ENCODE data around the gene SERPINB13. TPM values are rescaled to one million over a fixed set of nuclear protein-coding genes. Genes with fewer than 3 reads are reported as not detected.

The SERPINB13 gene
- polyA plus RNA-seq, 1 donor (not counting 4 experiments of a cell fraction or from before 2014, with no cell fraction given), result 44.6 TPM

DNA sequence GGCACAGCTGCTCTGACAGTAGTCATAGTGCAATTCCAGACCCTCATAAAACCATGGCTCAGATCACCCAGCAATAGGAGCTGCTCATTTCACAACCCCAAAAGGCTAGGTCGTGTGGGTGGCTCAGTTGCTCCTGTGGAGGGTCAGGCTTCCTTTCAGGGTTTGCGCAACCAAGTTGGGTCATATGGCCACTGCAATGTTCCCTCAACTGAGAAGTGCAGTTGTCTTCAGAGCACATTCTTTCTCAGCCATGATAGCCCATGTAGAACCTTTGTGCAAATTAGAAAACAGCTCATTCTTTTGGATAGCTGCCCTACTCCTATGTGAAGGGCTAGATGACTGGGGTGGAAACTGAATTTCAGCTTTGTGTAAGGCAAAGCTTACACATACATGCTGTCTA, 3.2 kb downstream of the SERPINB13 start:
- H3K9ac ChIP-seq (ENCODE audit: control insufficient read depth, extremely low read depth, insufficient read depth, low read length), result no peak overlapping the region
- dilution Hi-C loops (cut with MboI; ENCODE audit: extremely low pct_ligation_motif_present, low sequenced_read_pairs), result no loop called here
- TF ChIP-seq, protein P1, sequence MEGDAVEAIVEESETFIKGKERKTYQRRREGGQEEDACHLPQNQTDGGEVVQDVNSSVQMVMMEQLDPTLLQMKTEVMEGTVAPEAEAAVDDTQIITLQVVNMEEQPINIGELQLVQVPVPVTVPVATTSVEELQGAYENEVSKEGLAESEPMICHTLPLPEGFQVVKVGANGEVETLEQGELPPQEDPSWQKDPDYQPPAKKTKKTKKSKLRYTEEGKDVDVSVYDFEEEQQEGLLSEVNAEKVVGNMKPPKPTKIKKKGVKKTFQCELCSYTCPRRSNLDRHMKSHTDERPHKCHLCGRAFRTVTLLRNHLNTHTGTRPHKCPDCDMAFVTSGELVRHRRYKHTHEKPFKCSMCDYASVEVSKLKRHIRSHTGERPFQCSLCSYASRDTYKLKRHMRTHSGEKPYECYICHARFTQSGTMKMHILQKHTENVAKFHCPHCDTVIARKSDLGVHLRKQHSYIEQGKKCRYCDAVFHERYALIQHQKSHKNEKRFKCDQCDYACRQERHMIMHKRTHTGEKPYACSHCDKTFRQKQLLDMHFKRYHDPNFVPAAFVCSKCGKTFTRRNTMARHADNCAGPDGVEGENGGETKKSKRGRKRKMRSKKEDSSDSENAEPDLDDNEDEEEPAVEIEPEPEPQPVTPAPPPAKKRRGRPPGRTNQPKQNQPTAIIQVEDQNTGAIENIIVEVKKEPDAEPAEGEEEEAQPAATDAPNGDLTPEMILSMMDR (optimal IDR thresholded peaks at IDR 0.05 in 1 of 3, IDR thresholded peaks at IDR 0.05 in 1 of 3, conservative IDR thresholded peaks at IDR 0.05 in 1 of 3; ENCODE audit: extremely low read depth in 1 of 3, insufficient read depth in 2 of 3, low read length in 3 of 3), result no peak
- TF ChIP-seq EZH2 (IDR thresholded peaks at IDR 0.05; ENCODE audit: low read length), result no peak
- H3K9me1 ChIP-seq (ENCODE audit: control insufficient read depth, extremely low read depth, insufficient read depth, low read length), result no peaks in the 10 kb centered on the region
- H3K79me2 ChIP-seq (ENCODE audit: control insufficient read depth, insufficient read depth, low read length), result no peaks in the 10 kb centered on the region
- DNase-seq (ENCODE audit: low read depth, low spot score), result no peak
- no peak overlapping the region for H3K4me2 ChIP-seq (ENCODE audit: control insufficient read depth, extremely low read depth, insufficient read depth, low read depth, low read length)
- H3K9me3 ChIP-seq (ENCODE audit: control insufficient read depth, low read depth, low read length), result no peaks in the 10 kb centered on the region
- no peak overlapping the region for H2AFZ ChIP-seq (ENCODE audit: control insufficient read depth, low read length)
- H3K27ac ChIP-seq (ENCODE audit: control insufficient read depth, insufficient read depth, low read length), result no peak overlapping the region
- peaks cover 0 to 14% of the 10 kb centered on the region in 2 experiments for H3K36me3 ChIP-seq (ENCODE audit: control insufficient read depth in 2 of 2, extremely low read depth in 1 of 2, insufficient read depth in 2 of 2, low read length in 2 of 2)
- H3K4me3 ChIP-seq (ENCODE audit: control insufficient read depth in 2 of 3, extremely low read depth in 1 of 3, insufficient read depth in 2 of 3, low read depth in 1 of 3, low read length in 3 of 3), result no peak overlapping the region
- peaks cover 33% of the 10 kb centered on the region for H3K4me1 ChIP-seq (ENCODE audit: control insufficient read depth, extremely low read depth, insufficient read depth, low read length)
- no peak for FAIRE-seq
- H3K27me3 ChIP-seq (ENCODE audit: control insufficient read depth, extremely low read depth, insufficient read depth, low read length), result no peaks in the 10 kb centered on the region
- H4K20me1 ChIP-seq (ENCODE audit: control insufficient read depth, extremely low read depth, insufficient read depth, low read length), result no peaks in the 10 kb centered on the region

DNA sequence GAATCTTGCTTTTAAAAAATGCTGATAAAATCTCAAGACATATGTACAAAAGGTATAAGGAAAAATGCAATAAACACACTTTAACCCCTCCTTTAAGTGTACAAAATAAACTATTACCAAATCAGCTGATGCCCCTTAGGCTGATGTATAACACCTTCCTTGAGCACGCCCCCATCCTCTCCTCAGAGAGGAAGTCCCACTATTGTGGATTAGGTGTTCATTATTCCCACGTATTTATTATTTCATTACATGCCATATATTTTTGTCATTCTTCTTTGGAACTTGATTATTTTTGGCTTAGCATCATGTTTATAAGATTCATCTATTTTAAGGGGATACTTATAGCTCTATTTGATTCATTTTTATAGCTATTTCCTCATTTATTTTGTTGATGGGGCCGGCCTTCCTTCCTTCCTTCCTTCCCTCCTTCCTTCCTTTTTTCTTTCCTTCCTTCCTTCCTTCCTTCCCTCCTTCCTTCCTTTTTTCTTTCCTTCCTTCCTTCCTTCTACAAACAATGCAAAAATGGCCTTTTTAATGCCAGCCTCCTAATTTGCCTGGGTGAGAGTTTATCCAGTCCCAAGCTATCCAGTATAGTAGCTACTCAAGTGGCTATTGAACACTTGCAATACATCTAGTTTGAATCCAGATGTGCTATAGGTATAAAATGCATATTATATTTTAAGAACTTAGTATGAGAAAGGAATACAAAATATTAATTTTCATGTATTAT, 4.0 kb downstream of the SERPINB13 start:
- no peak overlapping the region for H3K4me2 ChIP-seq (ENCODE audit: control insufficient read depth, extremely low read depth, insufficient read depth, low read depth, low read length)
- peaks cover 26% of the 10 kb centered on the region for H3K4me1 ChIP-seq (ENCODE audit: control insufficient read depth, extremely low read depth, insufficient read depth, low read length)
- H3K36me3 ChIP-seq (ENCODE audit: control insufficient read depth in 2 of 2, extremely low read depth in 1 of 2, insufficient read depth in 2 of 2, low read length in 2 of 2), result peaks cover 0 to 14% of the 10 kb centered on the region in 2 experiments
- dilution Hi-C loops (cut with MboI; ENCODE audit: extremely low pct_ligation_motif_present, low sequenced_read_pairs), result no loop called here
- no peaks in the 10 kb centered on the region for H4K20me1 ChIP-seq (ENCODE audit: control insufficient read depth, extremely low read depth, insufficient read depth, low read length)
- H3K9ac ChIP-seq (ENCODE audit: control insufficient read depth, extremely low read depth, insufficient read depth, low read length), result no peak overlapping the region
- no peak overlapping the region for H3K27ac ChIP-seq (ENCODE audit: control insufficient read depth, insufficient read depth, low read length)
- no peaks in the 10 kb centered on the region for H3K9me3 ChIP-seq (ENCODE audit: control insufficient read depth, low read depth, low read length)
- H3K9me1 ChIP-seq (ENCODE audit: control insufficient read depth, extremely low read depth, insufficient read depth, low read length), result no peaks in the 10 kb centered on the region
- no peaks in the 10 kb centered on the region for H3K27me3 ChIP-seq (ENCODE audit: control insufficient read depth, extremely low read depth, insufficient read depth, low read length)
- DNase-seq (ENCODE audit: low read depth, low spot score) (no peak), FAIRE-seq (no peak)
- no peak for TF ChIP-seq EZH2 (IDR thresholded peaks at IDR 0.05; ENCODE audit: low read length)
- TF ChIP-seq, protein P1 (optimal IDR thresholded peaks at IDR 0.05 in 1 of 3, IDR thresholded peaks at IDR 0.05 in 1 of 3, conservative IDR thresholded peaks at IDR 0.05 in 1 of 3; ENCODE audit: extremely low read depth in 1 of 3, insufficient read depth in 2 of 3, low read length in 3 of 3), result no peak
- no peak overlapping the region for H2AFZ ChIP-seq (ENCODE audit: control insufficient read depth, low read length)
- no peaks in the 10 kb centered on the region for H3K79me2 ChIP-seq (ENCODE audit: control insufficient read depth, insufficient read depth, low read length)
- H3K4me3 ChIP-seq (ENCODE audit: control insufficient read depth in 2 of 3, extremely low read depth in 1 of 3, insufficient read depth in 2 of 3, low read depth in 1 of 3, low read length in 3 of 3), result no peak overlapping the region

Measured in keratinocyte (primary cell).